Prostate gland (tissue), 2 donors: ENCODE data around the gene PPFIBP2.

ENCODE experiments used
- CTCF ChIP-seq, 4 experiments: fragments of 200-600 bp in 2 of 4; fragments of 450-650 bp in 2 of 4; sonication (generic) in 2 of 4; IDR thresholded peaks; 1 replicate in 3 of 4; 2 replicates in 1 of 4; pipeline ENCODE4 v1.5.1; 2016 to 2019; ENCODE audit warnings: antibody characterized with exemption in 4 of 4, mild to moderate bottlenecking in 2 of 4, moderate library complexity in 2 of 4
- POLR2A ChIP-seq: fragments of 450-650 bp; IDR thresholded peaks from one replicate; pipeline ENCODE4 v1.6.1; 2016; ENCODE audit warnings: antibody characterized with exemption, mild to moderate bottlenecking
- POLR2AphosphoS5 ChIP-seq: sonication (generic); formaldehyde crosslinking; IDR thresholded peaks from one replicate; pipeline ENCODE4 v1.6.1; 2017; ENCODE audit warnings: antibody characterized with exemption

- TF ChIP-seq CTCF (IDR thresholded peaks at IDR 0.05) (no peak), POLR2AphosphoS5 (no peak), POLR2A (no peak)
Measured at GRCh38 chr11:7606496-7606895, 92.7 kb downstream of the PPFIBP2 start.
